Fibroblast of villous mesenchyme (primary cell): ENCODE measurements around the gene SLC13A2. TPM values are rescaled to one million over a fixed set of nuclear protein-coding genes. Genes with fewer than 3 reads are reported as not detected.
"Not testable (repeated sequence)": the region's sequence is repeated elsewhere in the genome, so short reads cannot be mapped to it uniquely, and the experiment has no call there.

Experiments used
- DNase-seq: peaks from one replicate; pipeline ENCODE4 v3.0.0-alpha.2; 2010; ENCODE audit warnings: low read depth
- H3K4me3 ChIP-seq: 2 replicates; pipeline ENCODE4 v1.5.1; 2011; ENCODE audit warnings: low read depth, mild to moderate bottlenecking, low read length
- CTCF ChIP-seq: IDR thresholded peaks from 2 replicates; pipeline ENCODE4 v1.5.1; 2012; ENCODE audit warnings: low read depth, mild to moderate bottlenecking, low read length; ENCODE audit not compliant: insufficient read depth
- total RNA-seq: library from RNA; depleted of rRNA; stranded (reverse); fragments of >200 nt; gene quantifications from 2 replicates; pipeline ENCODE4 v1.2.3, GENCODE V29; 2012

SLC13A2 gene
- total RNA-seq, result not detected in 2 replicates

GRCh38 chr17:28473542-28473941, at the start of gene SLC13A2:
Gene SLC13A2 (plus strand): TSS chr17:28473644. CDS start chr17:28473713, 69 bp downstream.
- no peak for TF ChIP-seq CTCF
- DNase-seq, result no peak
- H3K4me3 ChIP-seq, result no peak within 1 kb of the TSS

GRCh38 chr17:28425206-28425605, 48.2 kb upstream of the SLC13A2 start:
- H3K4me3 ChIP-seq, result no peak overlapping the region
- no peak for DNase-seq
- no peak for TF ChIP-seq CTCF

- TF ChIP-seq CTCF, result peak; percentile 63
- DNase-seq, result peak; percentile 8
- H3K4me3 ChIP-seq, result no peak overlapping the region
Observed at GRCh38 chr17:28426081-28426519, 47.3 kb upstream of the SLC13A2 start.

- no peak overlapping the region for H3K4me3 ChIP-seq
- no peak for TF ChIP-seq CTCF
- DNase-seq, result peak; percentile 30
Observed at GRCh38 chr17:28427371-28427770, 46.1 kb upstream of the SLC13A2 start.

GRCh38 chr17:28427982-28428381, 45.5 kb upstream of the SLC13A2 start:
- not testable (repeated sequence) for H3K4me3 ChIP-seq, DNase-seq

- no peak overlapping the region for H3K4me3 ChIP-seq
- DNase-seq, result no peak
- no peak for TF ChIP-seq CTCF
Observed at GRCh38 chr17:28433721-28434120, 39.7 kb upstream of the SLC13A2 start.

- DNase-seq, H3K4me3 ChIP-seq: not testable (repeated sequence)
Observed at GRCh38 chr17:28434326-28434725, 39.1 kb upstream of the SLC13A2 start.

GRCh38 chr17:28443901-28444638, 29.4 kb upstream of the SLC13A2 start:
- DNase-seq, result no peak
- H3K4me3 ChIP-seq, result no peak overlapping the region
- TF ChIP-seq CTCF, result no peak
